Esophagus (tissue), 2 donors: ENCODE data around the gene UBE2K. TPM values are rescaled to one million over a fixed set of nuclear protein-coding genes. Genes with fewer than 3 reads are reported as not detected.
"Not testable (repeated sequence)": the region's sequence is repeated elsewhere in the genome, so short reads cannot be mapped to it uniquely, and the experiment has no call there.

ENCODE experiments used
- H3K27ac ChIP-seq, 2 donors: one replicate each; pipeline ENCODE4 v1.5.1; 2013; ENCODE audit warnings: low read depth in 2 of 2, mild to moderate bottlenecking in 2 of 2, inconsistent platforms in 1 of 2, low read length in 1 of 2, moderate library complexity in 1 of 2
- H3K27me3 ChIP-seq, 2 donors: one replicate each; pipeline ENCODE4 v1.6.1; 2013; ENCODE audit warnings: low read length in 2 of 2, control low read depth in 1 of 2, mild to moderate bottlenecking in 1 of 2; ENCODE audit not compliant: insufficient read depth in 2 of 2, control insufficient read depth in 1 of 2
- H3K36me3 ChIP-seq, 2 donors: one replicate each; pipeline ENCODE4 v1.6.1; 2013; ENCODE audit warnings: low read length in 1 of 2; ENCODE audit not compliant: control insufficient read depth in 2 of 2, insufficient read depth in 2 of 2
- H3K4me1 ChIP-seq, 2 donors: one replicate each; pipeline ENCODE4 v1.6.1; 2013; ENCODE audit warnings: low read length in 1 of 2; ENCODE audit not compliant: control insufficient read depth in 2 of 2, insufficient read depth in 2 of 2
- H3K4me3 ChIP-seq, 2 donors: one replicate each; pipeline ENCODE4 v1.5.1; 2013; ENCODE audit warnings: low read length in 2 of 2, mild to moderate bottlenecking in 2 of 2, low read depth in 1 of 2, moderate library complexity in 1 of 2
- H3K9me3 ChIP-seq, 2 donors: one replicate each; pipeline ENCODE4 v1.6.1; 2013; ENCODE audit warnings: mild to moderate bottlenecking in 2 of 2, low read depth in 1 of 2, low read length in 1 of 2, moderate library complexity in 1 of 2; ENCODE audit not compliant: control insufficient read depth in 2 of 2, insufficient read depth in 1 of 2
- WGBS, 2 donors: extraction: QIAGEN DNeasy Blood & Tissue Kit; methylation state at CpG; one replicate each; pipeline ENCODE4 v1.1.7; 2013; 5-methylcytosine and 5-hydroxymethylcytosine counted together
- polyA plus RNA-seq, 2 donors: library from polyadenylated mRNA; stranded (reverse); fragments of 200-250 nt; gene quantifications; one replicate each; pipeline ENCODE4 v1.2.3, GENCODE V29; 2013
- donor health status: healthy with polysubstance abuse.
- donor health status: Bipolar disorder and iron deficiency.

Gene UBE2K
- polyA plus RNA-seq, 2 donors, result 33.7 to 41.8 TPM

- no peak overlapping the region for H3K27ac ChIP-seq
- no peaks in the 10 kb centered on the region for H3K27me3 ChIP-seq
- no peaks in the 10 kb centered on the region for H3K36me3 ChIP-seq
- no peaks in the 10 kb centered on the region for H3K4me1 ChIP-seq
- no peaks in the 10 kb centered on the region for H3K9me3 ChIP-seq
- H3K4me3 ChIP-seq, result no peak overlapping the region
- 85 to 91% methylated on average over 11 of the region's 11 CpGs for WGBS, 2 donors
Measured at GRCh38 chr4:39706741-39707511, 9.0 kb downstream of the UBE2K start.

- Histone ChIP-seq H3K4me3 (no peak overlapping the region), H3K9me3 (no peaks in the 10 kb centered on the region), H3K4me1 (no peaks in the 10 kb centered on the region), H3K36me3 (no peaks in the 10 kb centered on the region), H3K27me3 (no peaks in the 10 kb centered on the region), H3K27ac (no peak overlapping the region)
- WGBS, 2 donors, result 76 to 79% methylated on average over 3 of the region's 3 CpGs
Measured at GRCh38 chr4:39710098-39710896, 12.4 kb downstream of the UBE2K start.

DNA sequence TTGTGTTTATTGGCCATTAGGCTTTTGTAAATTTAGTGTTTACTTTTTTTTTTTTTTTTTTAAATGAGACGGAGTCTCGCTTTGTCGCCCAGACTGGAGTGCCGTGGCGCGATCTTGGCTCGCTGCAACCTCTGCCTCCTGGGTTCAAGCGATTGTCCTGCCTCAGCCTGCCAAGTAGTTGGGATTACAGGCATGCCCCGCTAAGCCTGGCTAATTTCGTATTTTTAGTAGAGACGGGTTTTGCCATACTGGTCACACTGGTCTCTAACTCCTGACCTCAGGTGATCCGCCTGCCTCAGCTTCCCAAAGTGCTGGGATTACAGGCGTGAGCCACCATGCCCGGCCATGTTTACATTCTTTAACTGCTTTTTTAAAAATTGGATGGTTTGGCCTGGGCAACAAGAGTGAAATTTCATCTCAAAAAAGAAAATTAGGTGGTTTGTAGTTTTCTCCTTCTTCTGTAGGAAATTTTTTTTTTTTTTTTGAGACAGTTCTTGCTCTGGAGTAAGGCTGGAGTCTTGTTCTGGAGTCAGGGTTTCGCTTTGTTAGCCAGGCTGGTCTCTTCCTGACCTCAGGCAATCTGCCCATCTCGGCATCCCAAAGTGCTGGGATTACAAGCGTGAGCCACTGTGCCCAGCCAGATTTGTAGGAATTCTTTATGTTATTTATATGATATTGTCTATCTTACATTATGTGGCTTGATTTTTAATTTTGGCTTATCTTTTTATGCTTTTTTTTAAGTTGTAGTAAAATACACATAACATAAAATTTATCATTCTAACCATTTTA, 15.1 kb downstream of the UBE2K start:
- H3K9me3 ChIP-seq, result no peaks in the 10 kb centered on the region
- peak overlapping the region in 1 of 2 donors; percentile 7 for H3K27ac ChIP-seq
- WGBS, 2 donors, result 91 to 92% methylated on average over 17 of the region's 17 CpGs
- no peak overlapping the region for H3K4me3 ChIP-seq
- no peaks in the 10 kb centered on the region for H3K36me3 ChIP-seq
- no peaks in the 10 kb centered on the region for H3K27me3 ChIP-seq
- H3K4me1 ChIP-seq, result peaks cover 0 to 2% of the 10 kb centered on the region in 2 donors

GRCh38 chr4:39713691-39714090, 15.8 kb downstream of the UBE2K start:
- H3K36me3 ChIP-seq, result peaks cover 0 to 3% of the 10 kb centered on the region in 2 donors
- no peak overlapping the region for H3K4me3 ChIP-seq
- H3K4me1 ChIP-seq, result peaks cover 0 to 6% of the 10 kb centered on the region in 2 donors
- no peaks in the 10 kb centered on the region for H3K9me3 ChIP-seq
- WGBS, 2 donors, result 53 to 58% methylated on average over 1 of the region's 1 CpG
- no peaks in the 10 kb centered on the region for H3K27me3 ChIP-seq
- H3K27ac ChIP-seq, result no peak overlapping the region

DNA sequence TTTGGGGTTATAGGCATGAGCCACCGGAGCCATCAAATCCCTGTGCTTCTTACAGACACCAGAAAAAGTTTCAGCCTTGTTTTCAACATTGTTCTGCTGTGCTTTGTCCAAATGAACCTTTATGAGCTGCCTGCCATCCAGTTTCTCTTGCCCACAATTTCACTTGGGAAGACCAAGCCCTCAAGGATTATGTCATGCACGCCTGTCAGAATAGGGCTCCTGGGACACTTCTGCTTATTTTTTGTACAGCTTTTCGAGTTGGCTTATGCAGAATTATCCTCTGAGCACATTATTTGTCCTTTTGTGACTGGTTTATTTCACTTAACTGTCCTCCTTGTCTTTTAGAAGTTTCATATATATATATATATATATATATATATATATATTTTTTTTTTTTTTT, 16.2 kb downstream of the UBE2K start:
- H3K4me3 ChIP-seq, result no peak overlapping the region
- H3K27ac ChIP-seq, result no peak overlapping the region
- no peaks in the 10 kb centered on the region for H3K9me3 ChIP-seq
- WGBS, 2 donors, result 66 to 69% methylated on average over 3 of the region's 3 CpGs
- peaks cover 0 to 7% of the 10 kb centered on the region in 2 donors for H3K4me1 ChIP-seq
- H3K27me3 ChIP-seq, result no peaks in the 10 kb centered on the region
- H3K36me3 ChIP-seq, result peaks cover 0 to 3% of the 10 kb centered on the region in 2 donors

GRCh38 chr4:39715788-39716187, 17.9 kb downstream of the UBE2K start:
- Histone ChIP-seq H3K9me3 (no peaks in the 10 kb centered on the region), H3K27ac (no peak overlapping the region), H3K4me1 (peaks cover 0 to 7% of the 10 kb centered on the region in 2 donors), H3K27me3 (no peaks in the 10 kb centered on the region), H3K36me3 (peaks cover 0 to 3% of the 10 kb centered on the region in 2 donors), H3K4me3 (no peak overlapping the region)
- WGBS, 2 donors, result 80 to 81% methylated on average over 3 of the region's 3 CpGs

DNA sequence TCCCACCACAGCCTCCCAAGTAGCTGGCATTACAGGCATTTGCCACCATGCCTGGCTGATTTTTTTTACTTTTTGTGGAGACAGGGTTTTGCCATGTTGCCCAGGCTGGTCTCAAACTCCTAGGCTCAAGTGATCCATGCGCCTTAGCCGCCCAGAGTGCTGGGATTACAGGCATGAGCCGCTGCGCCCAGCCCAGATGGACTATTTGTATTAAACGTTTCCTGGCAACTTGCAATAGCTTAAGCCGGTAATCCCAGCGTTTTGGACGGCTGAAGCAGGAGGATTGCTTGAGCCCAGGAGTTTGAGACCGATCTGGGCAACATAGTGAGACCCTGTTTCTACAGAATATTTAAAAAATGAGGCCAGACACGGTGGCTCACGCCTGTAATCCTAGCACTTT, 18.4 kb downstream of the UBE2K start:
- H3K4me3 ChIP-seq, result no peak overlapping the region
- no peaks in the 10 kb centered on the region for H3K9me3 ChIP-seq
- no peaks in the 10 kb centered on the region for H3K27me3 ChIP-seq
- H3K4me1 ChIP-seq, result peaks cover 0 to 7% of the 10 kb centered on the region in 2 donors
- peaks cover 0 to 3% of the 10 kb centered on the region in 2 donors for H3K36me3 ChIP-seq
- H3K27ac ChIP-seq, result no peak overlapping the region
- 79 to 83% methylated on average over 11 of the region's 11 CpGs for WGBS, 2 donors

DNA sequence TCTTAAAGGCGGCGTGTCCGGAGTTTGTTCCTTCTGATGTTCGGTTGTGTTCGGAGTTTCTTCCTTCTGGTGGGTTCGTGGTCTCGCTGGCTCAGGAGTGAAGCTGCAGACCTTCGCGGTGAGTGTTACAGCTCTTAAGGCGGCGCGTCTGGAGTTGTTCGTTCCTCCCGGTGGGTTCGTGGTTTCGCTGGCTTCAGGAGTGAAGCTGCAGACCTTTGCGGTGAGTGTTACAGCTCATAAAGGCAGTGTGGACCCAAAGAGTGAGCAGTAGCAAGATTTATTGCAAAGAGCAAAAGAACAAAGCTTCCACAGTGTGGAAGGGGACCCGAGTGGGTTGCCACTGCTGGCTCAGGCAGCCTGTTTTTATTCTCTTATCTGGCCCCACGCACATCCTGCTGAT, 19.8 kb downstream of the UBE2K start:
- not testable (repeated sequence) for H3K4me1 ChIP-seq, H3K4me3 ChIP-seq, H3K27ac ChIP-seq, H3K36me3 ChIP-seq, H3K9me3 ChIP-seq, H3K27me3 ChIP-seq
- 87% methylated on average over 16 to 19 of the region's 19 CpGs for WGBS, 2 donors
